ENCODE measurements around the gene ATG7. TPM values are rescaled to one million over a fixed set of nuclear protein-coding genes. Genes with fewer than 3 reads are reported as not detected.

The ATG7 gene
- total RNA-seq, 4 donors from 2014 or later = 54.8 to 126 (median 100) TPM

GRCh38 chr3:11287404-11287803 is 15.2 kb downstream of the ATG7 start:
- Histone ChIP-seq H3K9me3 (no peaks in the 10 kb centered on the region), H3K27me3 (no peaks in the 10 kb centered on the region), H3K36me3 (no peaks in the 10 kb centered on the region), H3K4me1 (peaks cover 4 to 22% of the 10 kb centered on the region in 2 donors), H3K4me3 (no peak overlapping the region), H3K27ac (peak overlapping the region; percentile 67 to 80)
- TF ChIP-seq POLR2A (IDR thresholded peaks at IDR 0.05) = no peak
- TF ChIP-seq CTCF (IDR thresholded peaks at IDR 0.05) = no peak
- no peak for DNase-seq
- intact Hi-C loops (cut with DNase I; ENCODE audit: low total_unique reads) = no loop called here

GRCh38 chr3:11288021-11288491 is 15.9 kb downstream of the ATG7 start:
- intact Hi-C loops (cut with DNase I; ENCODE audit: low total_unique reads) = no loop called here
- Histone ChIP-seq H3K36me3 (no peaks in the 10 kb centered on the region), H3K4me3 (no peak overlapping the region), H3K9me3 (no peaks in the 10 kb centered on the region), H3K27me3 (no peaks in the 10 kb centered on the region), H3K4me1 (peaks cover 4 to 22% of the 10 kb centered on the region in 2 donors), H3K27ac (peak overlapping the region; percentile 67 to 80)
- TF ChIP-seq POLR2A (IDR thresholded peaks at IDR 0.05) = no peak
- no peak for TF ChIP-seq CTCF (IDR thresholded peaks at IDR 0.05)
- no peak for DNase-seq

- H3K36me3 ChIP-seq = no peaks in the 10 kb centered on the region
- TF ChIP-seq POLR2A (IDR thresholded peaks at IDR 0.05) (no peak), CTCF (IDR thresholded peaks at IDR 0.05) (no peak)
- H3K4me3 ChIP-seq = no peak overlapping the region
- H3K9me3 ChIP-seq = no peaks in the 10 kb centered on the region
- H3K27me3 ChIP-seq = no peaks in the 10 kb centered on the region
- peaks cover 4 to 22% of the 10 kb centered on the region in 2 donors for H3K4me1 ChIP-seq
- no peak for DNase-seq
- H3K27ac ChIP-seq = peak overlapping the region; percentile 67 to 80
- intact Hi-C loops (cut with DNase I; ENCODE audit: low total_unique reads) = no loop called here
Observed at GRCh38 chr3:11288786-11289637, 16.8 kb downstream of the ATG7 start.

DNA sequence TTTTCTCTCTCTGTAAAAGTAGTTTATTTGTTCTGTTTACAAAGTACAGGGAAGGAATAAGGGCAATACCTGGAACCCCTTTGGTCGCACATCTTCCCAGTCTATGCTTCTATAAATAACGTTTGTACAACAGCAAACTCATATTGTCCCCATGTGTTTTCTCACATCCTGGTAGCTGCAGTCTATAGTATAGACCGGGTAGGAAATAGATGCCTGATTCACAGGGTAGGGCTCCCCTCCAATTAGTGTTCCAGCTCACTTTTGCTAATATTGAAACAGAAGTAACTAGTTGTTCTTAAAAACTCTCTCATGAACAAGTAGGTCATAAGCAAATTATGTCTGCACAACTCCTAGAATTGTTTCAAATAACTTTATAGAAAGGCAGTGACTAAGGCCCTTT is 17.7 kb downstream of the ATG7 start:
- peak overlapping the region; percentile 67 to 80 for H3K27ac ChIP-seq
- intact Hi-C loops (cut with DNase I; ENCODE audit: low total_unique reads) = no loop called here
- peaks cover 4 to 22% of the 10 kb centered on the region in 2 donors for H3K4me1 ChIP-seq
- no peaks in the 10 kb centered on the region for H3K9me3 ChIP-seq
- no peak overlapping the region for H3K4me3 ChIP-seq
- H3K27me3 ChIP-seq = no peaks in the 10 kb centered on the region
- DNase-seq = no peak
- no peaks in the 10 kb centered on the region for H3K36me3 ChIP-seq
- TF ChIP-seq CTCF (IDR thresholded peaks at IDR 0.05) = no peak
- no peak for TF ChIP-seq POLR2A (IDR thresholded peaks at IDR 0.05)

Measured in uterus (tissue), 4 donors.